GM19023 (cell line): ENCODE measurements around the gene PPP4C.
"Not testable (repeated sequence)": the region's sequence is repeated elsewhere in the genome, so short reads cannot be mapped to it uniquely, and the experiment has no call there.

Experiments used
- ATAC-seq: cut with Tn5 transposase; IDR thresholded peaks from one replicate; pipeline ENCODE4 v1.9.1; 2021; ENCODE audit warnings: mild to moderate bottlenecking, moderate library complexity; ENCODE audit not compliant: unreplicated experiment

Gene PPP4C

DNA sequence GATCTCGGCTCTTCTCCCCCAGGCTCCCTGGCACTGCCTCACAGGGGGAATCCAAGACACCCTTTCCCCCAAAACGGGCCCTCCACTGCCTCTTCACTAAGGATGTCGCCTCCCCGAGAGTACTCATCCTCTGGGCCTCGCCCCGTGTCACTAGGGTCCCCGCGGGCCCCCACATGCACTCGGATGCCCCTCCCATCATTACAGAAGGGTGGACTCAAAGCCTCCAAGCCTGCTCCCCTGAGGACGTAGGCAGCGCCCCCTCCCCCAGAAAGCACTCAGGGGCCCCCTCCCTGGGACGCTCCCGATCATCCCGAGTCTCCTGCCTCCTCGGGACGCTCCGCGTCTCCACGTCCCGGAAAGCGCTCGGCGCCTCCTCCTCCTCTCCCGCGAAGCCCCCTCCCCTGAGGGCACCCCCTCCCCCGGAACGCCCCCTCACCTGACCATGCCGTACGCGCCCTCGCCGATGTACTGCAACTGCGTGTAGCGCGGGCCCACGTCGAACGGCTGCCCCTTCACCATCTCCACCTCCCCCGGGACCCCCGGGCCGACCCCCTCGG, 46.9 kb downstream of the PPP4C start:
- no peak for ATAC-seq

DNA sequence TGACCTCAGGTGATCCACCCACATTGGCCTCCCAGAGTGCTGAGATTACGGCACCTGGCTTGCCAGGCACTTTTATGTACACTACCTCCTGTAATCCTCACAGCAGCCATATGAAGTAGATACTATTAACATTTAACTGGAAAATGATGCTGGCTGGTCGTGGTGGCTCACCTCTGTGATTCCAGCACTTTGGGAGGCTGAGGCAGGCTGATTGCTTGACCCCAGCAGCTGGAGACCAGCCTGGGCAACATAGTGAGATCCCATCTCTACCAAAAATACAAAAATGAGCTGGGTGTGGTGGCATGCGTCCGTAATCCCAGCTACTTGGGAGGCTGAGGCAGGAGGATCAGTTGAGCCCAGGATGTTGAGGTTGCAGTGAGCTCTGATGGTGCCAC, 49.2 kb downstream of the PPP4C start:
- no peak for ATAC-seq

DNA sequence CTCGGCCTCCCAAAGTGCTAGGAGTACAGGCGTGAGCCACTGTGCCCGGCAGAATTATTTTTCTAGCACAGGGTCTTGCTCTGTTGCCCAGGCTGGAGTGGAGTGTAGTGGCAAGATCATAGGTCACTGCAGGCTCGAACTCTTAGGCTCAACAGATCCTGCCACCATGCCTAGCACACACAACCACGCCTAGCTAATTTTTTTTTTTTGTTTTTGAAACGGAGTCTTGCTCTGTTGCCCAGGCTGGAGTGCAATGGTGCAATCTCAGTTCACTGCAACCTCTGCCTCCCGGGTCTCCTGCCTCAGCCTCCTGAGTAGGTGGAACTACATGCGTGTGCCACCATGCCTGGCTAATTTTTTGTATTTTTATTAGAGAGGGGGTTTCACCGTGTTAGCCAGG, 49.9 kb downstream of the PPP4C start:
- ATAC-seq = not testable (repeated sequence)

DNA sequence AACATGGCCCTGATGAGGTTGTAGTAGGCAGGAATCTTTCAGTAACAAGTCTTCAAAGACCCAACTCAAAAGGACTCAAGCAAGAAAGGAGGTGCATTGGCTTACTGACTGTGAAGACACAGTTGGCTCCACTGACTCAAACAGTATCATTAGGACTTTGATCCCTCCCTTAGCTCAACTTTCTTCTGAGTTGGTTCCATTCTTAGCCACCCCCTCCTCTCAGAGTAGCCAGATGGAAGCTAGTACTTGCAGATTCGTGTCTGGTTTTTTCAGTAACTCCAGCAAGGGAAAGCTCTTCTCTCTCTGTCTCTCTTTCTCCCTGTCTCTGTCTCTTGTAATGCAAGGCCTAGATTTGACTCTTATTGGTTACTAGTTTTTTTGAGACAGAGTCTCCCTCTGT, 52.2 kb downstream of the PPP4C start:
- no peak for ATAC-seq

DNA sequence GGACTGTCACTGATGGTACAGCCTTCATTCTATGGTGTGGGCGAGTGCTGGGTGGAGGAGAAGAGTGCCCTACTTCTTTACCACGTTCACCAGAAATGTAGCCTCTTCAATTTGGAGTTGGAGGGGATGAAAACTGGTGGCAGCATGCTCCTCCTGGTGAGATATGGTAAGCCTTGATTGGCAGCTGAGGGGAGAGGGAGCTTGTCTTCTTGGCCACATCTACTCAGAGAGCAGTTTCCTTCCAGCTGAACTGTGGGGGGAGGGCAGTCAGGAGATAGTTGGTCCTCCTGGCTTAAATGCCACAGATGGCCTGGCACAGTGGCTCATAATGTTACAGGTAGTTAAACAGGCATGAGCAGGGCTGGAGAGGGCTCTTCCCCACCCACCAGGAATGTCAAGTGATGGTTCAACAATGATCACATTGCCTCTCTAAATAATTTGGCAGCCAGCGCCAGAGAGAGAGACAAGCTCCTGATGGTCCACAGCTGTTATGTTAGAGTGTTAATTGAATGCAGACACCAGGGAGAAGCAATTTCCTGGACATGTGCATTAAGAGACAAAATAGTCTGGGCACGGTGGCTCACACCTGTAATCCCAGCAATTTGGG, 56.2 kb downstream of the PPP4C start:
- no peak for ATAC-seq

DNA sequence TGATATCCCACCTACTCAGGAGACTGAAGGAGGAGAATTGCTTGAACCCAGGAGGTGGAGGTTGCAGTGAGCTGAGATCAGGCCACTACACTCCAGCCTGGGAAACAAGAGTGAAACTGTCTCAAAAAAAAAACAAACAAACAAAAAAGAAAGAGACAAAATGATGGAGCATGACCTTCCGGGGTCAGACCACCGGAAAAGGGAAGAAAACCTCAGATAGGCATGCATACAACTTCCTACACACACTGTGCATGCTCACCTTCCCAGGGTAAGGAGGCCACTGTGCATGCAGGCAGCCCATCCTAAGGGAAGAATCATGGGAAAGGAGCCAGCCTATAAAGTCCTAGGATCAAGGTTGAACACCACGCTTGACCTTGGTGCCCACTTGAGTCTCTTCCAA, 56.8 kb downstream of the PPP4C start:
- no peak for ATAC-seq
